ENCODE data around the gene FAM72A.
"Not testable (repeated sequence)": the region's sequence is repeated elsewhere in the genome, so short reads cannot be mapped to it uniquely, and the experiment has no call there.

Gene FAM72A

DNA sequence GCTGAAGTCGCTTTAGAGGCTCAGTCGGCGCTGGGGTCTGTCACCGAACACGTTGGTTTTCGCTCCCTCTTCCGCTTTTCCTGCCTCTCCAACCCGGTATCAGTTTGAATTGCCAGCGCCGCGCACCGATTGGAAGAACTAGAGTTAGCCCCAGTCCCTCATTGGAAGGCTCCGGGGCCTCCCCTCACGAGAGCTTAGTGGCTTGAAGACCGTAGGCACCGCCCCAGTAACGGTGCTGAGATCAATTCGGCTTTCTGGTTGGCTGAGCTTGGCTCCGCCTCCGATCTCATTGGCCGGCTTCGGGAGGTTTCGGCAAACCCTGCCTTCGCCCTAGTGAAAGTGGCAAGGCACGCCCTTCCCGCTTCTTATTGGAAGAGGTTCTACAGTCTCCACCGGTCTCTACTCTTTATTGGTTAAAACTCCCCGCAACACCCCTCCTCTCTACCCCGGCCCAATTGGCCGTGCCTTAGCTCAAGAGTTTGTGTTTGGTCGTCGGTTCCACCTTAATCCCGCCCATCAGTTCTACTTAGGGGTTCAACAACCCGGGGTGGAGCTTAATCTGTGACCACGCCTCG lies at the start of gene FAM72A:
TSS of gene FAM72A (minus strand) at position 51 of the 575 bp plus-strand sequence. CDS start 814 bp downstream, outside the sequence.
- not testable (repeated sequence) for H2AFZ ChIP-seq (ENCODE audit: low read length); H3F3A ChIP-seq (ENCODE audit: insufficient read depth, low read length); H3K27me3 ChIP-seq (replicated peaks; ENCODE audit: insufficient read depth, low read length); H3K4me1 ChIP-seq (ENCODE audit: low read length); H3K79me2 ChIP-seq (ENCODE audit: low read length); H3K9me3 ChIP-seq (replicated peaks; ENCODE audit: insufficient read depth, low read length); H3K4me2 ChIP-seq (ENCODE audit: low read depth, low read length); H3K36me3 ChIP-seq (replicated peaks; ENCODE audit: insufficient read depth, low read length); H4K20me1 ChIP-seq (ENCODE audit: insufficient read depth, low read length); H3K9me2 ChIP-seq (replicated peaks; ENCODE audit: insufficient read depth, low read length)
- DNase-seq: peak; percentile 100
- Histone ChIP-seq H3K27ac (ENCODE audit: low read length) (peak within 1 kb of the TSS; percentile 59; the same call in 1 of the 2 replicates), H3K4me3 (ENCODE audit: low read length) (peak within 1 kb of the TSS; percentile 55; the same call in 1 of the 2 replicates), H3K9ac (ENCODE audit: low read length) (peak within 1 kb of the TSS; percentile 62; the same call in 1 of the 2 replicates)

DNA sequence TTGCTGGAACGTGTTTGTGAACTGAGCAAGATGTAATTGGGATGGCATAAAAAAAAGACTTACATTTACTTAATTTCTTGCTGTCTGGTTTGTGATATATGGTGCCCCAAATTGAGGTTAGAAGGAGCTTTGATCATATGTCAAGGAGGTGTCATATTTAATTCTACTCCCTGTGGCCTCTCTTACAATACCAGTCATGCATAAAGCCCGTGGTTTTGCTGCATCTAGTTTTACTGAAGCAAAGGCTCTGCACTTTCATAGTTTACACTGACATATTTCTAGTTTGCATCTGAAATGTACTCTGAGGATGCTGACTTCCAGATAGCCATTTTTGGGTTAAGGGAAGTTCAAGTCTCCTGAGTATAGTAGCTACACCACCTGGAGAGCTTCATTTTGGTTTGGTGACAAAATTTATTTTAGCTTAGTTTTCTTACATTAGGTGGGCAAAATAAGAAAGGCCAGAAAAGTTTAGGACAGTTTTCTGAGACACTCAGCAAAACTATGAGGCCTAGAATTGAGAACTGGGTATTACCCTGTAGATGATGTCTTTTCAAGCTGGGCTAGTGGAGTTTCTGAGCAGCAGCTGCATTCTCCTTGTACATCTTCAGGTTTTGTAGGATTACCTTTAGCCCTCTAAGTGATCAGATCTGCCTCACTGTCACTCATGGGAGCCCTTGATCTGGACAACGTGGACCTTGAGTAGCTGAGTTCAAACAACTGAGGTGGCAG lies 48.5 kb upstream of the FAM72A start:
- not testable (repeated sequence) for H3F3A ChIP-seq (ENCODE audit: insufficient read depth, low read length); H3K4me1 ChIP-seq (ENCODE audit: low read length); H3K79me2 ChIP-seq (ENCODE audit: low read length); H4K20me1 ChIP-seq (ENCODE audit: insufficient read depth, low read length); H3K27ac ChIP-seq (ENCODE audit: low read length); H3K9me2 ChIP-seq (replicated peaks; ENCODE audit: insufficient read depth, low read length); H3K36me3 ChIP-seq (replicated peaks; ENCODE audit: insufficient read depth, low read length); H3K4me3 ChIP-seq (ENCODE audit: low read length); H3K9me3 ChIP-seq (replicated peaks; ENCODE audit: insufficient read depth, low read length); H3K9ac ChIP-seq (ENCODE audit: low read length); DNase-seq; H3K27me3 ChIP-seq (replicated peaks; ENCODE audit: insufficient read depth, low read length); H2AFZ ChIP-seq (ENCODE audit: low read length); H3K4me2 ChIP-seq (ENCODE audit: low read depth, low read length)

DNA sequence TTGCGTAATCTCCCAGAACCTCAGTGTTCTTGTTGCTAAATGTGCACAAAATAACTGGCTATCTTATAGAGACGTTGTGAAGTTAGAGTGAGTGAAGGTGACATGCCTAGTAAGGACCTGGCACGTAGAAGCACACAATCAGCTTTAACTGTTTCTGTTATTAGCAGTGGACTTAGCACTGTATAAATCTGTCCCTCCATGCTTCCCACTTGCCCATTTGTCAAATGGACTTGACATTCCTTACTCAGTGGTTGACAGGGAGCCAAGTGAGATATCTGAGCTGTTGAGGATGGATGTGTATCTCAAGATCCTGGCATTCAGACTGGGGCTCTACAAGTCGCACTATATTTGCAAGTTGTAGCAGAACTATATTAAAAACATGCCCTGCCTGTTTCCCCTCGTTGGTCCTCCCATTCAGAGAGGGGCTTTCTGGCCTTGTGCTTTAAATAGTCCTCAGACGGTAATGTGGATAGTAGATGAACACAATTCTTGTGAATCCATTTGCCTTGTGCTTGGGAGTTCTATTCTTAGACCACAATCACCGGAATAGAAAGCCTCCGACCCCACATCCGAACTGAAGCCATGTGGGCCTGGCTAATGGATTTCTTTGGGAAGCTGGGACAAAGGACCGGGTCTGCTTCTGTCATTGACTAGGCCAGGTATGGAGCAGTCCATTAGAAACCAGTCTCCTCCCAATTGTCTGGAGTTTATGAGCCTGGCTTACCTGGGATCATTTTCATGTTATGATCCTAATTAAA lies 43.7 kb upstream of the FAM72A start:
- H3K27me3 ChIP-seq (replicated peaks; ENCODE audit: insufficient read depth, low read length); H3K79me2 ChIP-seq (ENCODE audit: low read length); H3F3A ChIP-seq (ENCODE audit: insufficient read depth, low read length); H3K27ac ChIP-seq (ENCODE audit: low read length); H4K20me1 ChIP-seq (ENCODE audit: insufficient read depth, low read length); H3K9me3 ChIP-seq (replicated peaks; ENCODE audit: insufficient read depth, low read length); DNase-seq; H3K4me1 ChIP-seq (ENCODE audit: low read length); H2AFZ ChIP-seq (ENCODE audit: low read length); H3K9me2 ChIP-seq (replicated peaks; ENCODE audit: insufficient read depth, low read length); H3K36me3 ChIP-seq (replicated peaks; ENCODE audit: insufficient read depth, low read length); H3K4me3 ChIP-seq (ENCODE audit: low read length); H3K9ac ChIP-seq (ENCODE audit: low read length); H3K4me2 ChIP-seq (ENCODE audit: low read depth, low read length): not testable (repeated sequence)

DNA sequence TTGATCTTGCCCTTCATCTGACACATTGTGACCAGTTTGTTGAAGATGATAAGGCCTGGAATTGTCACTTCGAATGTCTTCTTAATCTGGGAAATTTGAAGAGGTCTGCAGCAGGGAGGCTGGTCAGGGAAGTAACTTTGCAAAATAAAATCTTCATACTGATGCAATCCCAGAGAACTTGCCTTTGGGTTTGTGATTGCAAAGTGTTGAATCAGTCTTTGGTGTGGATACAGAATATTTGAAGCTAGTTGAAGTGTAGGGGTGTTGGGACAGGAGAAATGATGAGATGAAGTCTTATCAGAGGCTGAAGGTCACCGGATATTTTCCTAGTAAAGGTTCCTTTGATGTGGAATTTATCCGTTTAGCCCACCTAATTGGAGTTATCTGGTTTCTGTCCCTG lies 42.8 kb upstream of the FAM72A start:
- not testable (repeated sequence) for H3K9ac ChIP-seq (ENCODE audit: low read length); H3K4me2 ChIP-seq (ENCODE audit: low read depth, low read length); H3K4me3 ChIP-seq (ENCODE audit: low read length); H2AFZ ChIP-seq (ENCODE audit: low read length); H3F3A ChIP-seq (ENCODE audit: insufficient read depth, low read length); DNase-seq; H3K36me3 ChIP-seq (replicated peaks; ENCODE audit: insufficient read depth, low read length); H3K9me3 ChIP-seq (replicated peaks; ENCODE audit: insufficient read depth, low read length); H3K27me3 ChIP-seq (replicated peaks; ENCODE audit: insufficient read depth, low read length); H3K27ac ChIP-seq (ENCODE audit: low read length); H3K9me2 ChIP-seq (replicated peaks; ENCODE audit: insufficient read depth, low read length); H3K4me1 ChIP-seq (ENCODE audit: low read length); H4K20me1 ChIP-seq (ENCODE audit: insufficient read depth, low read length)
- H3K79me2 ChIP-seq (ENCODE audit: low read length): peaks cover 11% of the 10 kb centered on the region

DNA sequence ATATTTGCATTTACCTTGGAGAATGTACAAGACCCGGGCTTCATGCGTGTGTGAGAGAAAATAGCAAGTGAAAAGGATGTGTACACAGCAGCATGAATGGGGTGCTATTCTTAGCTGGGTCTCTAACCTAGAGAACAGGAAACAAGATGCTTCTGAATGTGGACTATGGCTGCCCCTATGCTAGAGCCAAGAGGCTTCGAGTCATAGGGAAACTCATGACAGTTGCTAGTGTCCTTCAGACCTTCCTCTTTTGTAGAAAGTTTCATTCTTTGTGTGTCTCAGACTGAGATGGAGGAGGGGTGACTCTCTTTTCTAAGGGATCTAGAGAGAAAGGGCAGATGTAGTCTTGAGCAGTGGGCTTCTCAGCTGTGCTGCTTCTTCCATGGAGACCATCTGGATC lies 40.7 kb upstream of the FAM72A start:
- H3F3A ChIP-seq (ENCODE audit: insufficient read depth, low read length); H3K36me3 ChIP-seq (replicated peaks; ENCODE audit: insufficient read depth, low read length); H3K9me2 ChIP-seq (replicated peaks; ENCODE audit: insufficient read depth, low read length); H3K27me3 ChIP-seq (replicated peaks; ENCODE audit: insufficient read depth, low read length); H3K4me2 ChIP-seq (ENCODE audit: low read depth, low read length); H3K4me1 ChIP-seq (ENCODE audit: low read length); H3K9me3 ChIP-seq (replicated peaks; ENCODE audit: insufficient read depth, low read length); H2AFZ ChIP-seq (ENCODE audit: low read length); H4K20me1 ChIP-seq (ENCODE audit: insufficient read depth, low read length); H3K4me3 ChIP-seq (ENCODE audit: low read length): not testable (repeated sequence)
- peak; percentile 70 for DNase-seq
- peak overlapping the region; percentile 38; the same call in 1 of the 2 replicates for H3K9ac ChIP-seq (ENCODE audit: low read length)
- H3K79me2 ChIP-seq (ENCODE audit: low read length): peaks cover 11% of the 10 kb centered on the region
- peak overlapping the region; percentile 78 for H3K27ac ChIP-seq (ENCODE audit: low read length)

DNA sequence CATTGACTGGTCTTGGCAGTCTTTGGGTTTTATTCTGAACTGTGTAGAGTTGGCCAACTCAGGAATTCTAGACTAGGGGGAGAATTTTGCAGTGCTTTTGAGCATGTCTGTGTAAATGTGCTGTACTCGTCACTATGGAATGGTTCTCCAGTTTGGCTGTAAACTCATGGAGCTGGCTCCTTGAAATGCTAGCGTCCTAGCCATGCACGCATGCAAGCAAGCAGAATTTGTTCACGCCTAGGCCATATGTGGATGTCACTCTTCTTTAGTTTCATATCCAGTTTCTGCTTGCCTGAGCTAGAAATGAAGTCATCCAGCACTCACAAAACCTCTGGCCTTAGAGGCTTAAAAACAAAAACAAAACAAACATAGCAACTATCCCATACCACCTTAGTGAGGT lies 37.6 kb upstream of the FAM72A start:
- H3K9me2 ChIP-seq (replicated peaks; ENCODE audit: insufficient read depth, low read length); H4K20me1 ChIP-seq (ENCODE audit: insufficient read depth, low read length); H2AFZ ChIP-seq (ENCODE audit: low read length); H3K9me3 ChIP-seq (replicated peaks; ENCODE audit: insufficient read depth, low read length); H3F3A ChIP-seq (ENCODE audit: insufficient read depth, low read length); H3K27me3 ChIP-seq (replicated peaks; ENCODE audit: insufficient read depth, low read length); H3K4me3 ChIP-seq (ENCODE audit: low read length); H3K4me1 ChIP-seq (ENCODE audit: low read length); H3K9ac ChIP-seq (ENCODE audit: low read length); H3K36me3 ChIP-seq (replicated peaks; ENCODE audit: insufficient read depth, low read length); H3K4me2 ChIP-seq (ENCODE audit: low read depth, low read length): not testable (repeated sequence)
- H3K27ac ChIP-seq (ENCODE audit: low read length): peak overlapping the region; percentile 50; the same call in 1 of the 2 replicates
- peaks cover 11% of the 10 kb centered on the region for H3K79me2 ChIP-seq (ENCODE audit: low read length)
- peak; percentile 31 for DNase-seq

DNA sequence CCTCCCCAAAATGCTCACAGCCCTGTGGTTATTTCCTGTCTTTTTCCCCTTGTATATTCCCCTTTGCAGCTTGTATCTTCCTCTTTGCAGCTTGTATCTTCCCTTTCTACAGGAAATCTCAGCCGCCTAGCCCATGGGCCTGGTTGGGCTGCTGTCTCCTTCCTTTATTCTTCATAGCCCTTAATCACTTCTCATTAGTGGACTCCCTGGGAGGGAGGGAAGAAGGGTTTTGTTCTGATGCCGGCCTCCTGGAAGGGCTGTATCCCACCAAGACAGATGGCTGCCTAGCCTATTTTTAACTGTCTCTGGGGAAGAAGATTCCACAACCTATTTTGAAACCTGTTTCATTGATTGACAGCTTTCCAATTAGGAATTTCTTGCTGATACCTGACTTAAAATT lies 32.6 kb upstream of the FAM72A start:
- H3K9ac ChIP-seq (ENCODE audit: low read length); H3K27ac ChIP-seq (ENCODE audit: low read length); H3K79me2 ChIP-seq (ENCODE audit: low read length): not testable (repeated sequence)

More for the DNA sequence above, 32.6 kb upstream of the FAM72A start:
- not testable (repeated sequence) for H3K27me3 ChIP-seq (replicated peaks; ENCODE audit: insufficient read depth, low read length); H3F3A ChIP-seq (ENCODE audit: insufficient read depth, low read length); H3K4me2 ChIP-seq (ENCODE audit: low read depth, low read length); H3K4me3 ChIP-seq (ENCODE audit: low read length); H3K9me2 ChIP-seq (replicated peaks; ENCODE audit: insufficient read depth, low read length); H2AFZ ChIP-seq (ENCODE audit: low read length); H3K36me3 ChIP-seq (replicated peaks; ENCODE audit: insufficient read depth, low read length); DNase-seq; H3K9me3 ChIP-seq (replicated peaks; ENCODE audit: insufficient read depth, low read length); H4K20me1 ChIP-seq (ENCODE audit: insufficient read depth, low read length); H3K4me1 ChIP-seq (ENCODE audit: low read length)

Measured in MM.1S (cell line).